ELF-1 (cell line): ENCODE measurements around the gene PTPRO.
"Not testable (repeated sequence)": the region's sequence is repeated elsewhere in the genome, so short reads cannot be mapped to it uniquely, and the experiment has no call there.

ENCODE experiments used
- DNase-seq: peaks from one replicate; pipeline ENCODE4 v3.0.0-alpha.2; 2016; ENCODE audit warnings: low read depth, low spot score

The PTPRO gene

DNA sequence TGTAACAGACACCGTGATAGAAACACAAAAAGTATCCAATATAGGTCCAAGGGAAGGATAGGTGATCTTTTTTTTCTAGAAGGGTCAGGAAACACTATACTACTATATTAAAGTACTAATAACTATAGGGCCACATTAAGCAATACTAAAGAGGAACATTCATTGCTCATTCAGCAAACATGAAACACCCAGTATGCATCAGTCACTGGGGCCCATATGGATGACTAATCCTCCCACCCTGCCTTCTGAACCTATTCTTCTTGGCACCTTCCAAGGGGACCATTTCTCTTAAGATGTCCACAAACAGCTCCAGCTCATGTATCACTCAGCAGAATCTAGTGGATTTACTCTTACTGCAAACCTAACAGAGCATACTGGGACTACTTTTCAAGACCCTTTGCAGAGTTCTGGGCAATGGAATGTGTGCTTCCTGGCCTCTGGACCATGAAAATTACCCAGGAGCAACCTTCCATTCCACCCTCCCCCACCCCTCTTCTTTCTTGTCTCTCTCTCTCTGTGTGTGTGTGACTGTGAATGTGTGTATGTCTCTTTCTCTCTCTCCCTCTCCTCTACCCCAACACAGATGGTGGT lies 279.0 kb downstream of the PTPRO start:
- no peak for DNase-seq

DNA sequence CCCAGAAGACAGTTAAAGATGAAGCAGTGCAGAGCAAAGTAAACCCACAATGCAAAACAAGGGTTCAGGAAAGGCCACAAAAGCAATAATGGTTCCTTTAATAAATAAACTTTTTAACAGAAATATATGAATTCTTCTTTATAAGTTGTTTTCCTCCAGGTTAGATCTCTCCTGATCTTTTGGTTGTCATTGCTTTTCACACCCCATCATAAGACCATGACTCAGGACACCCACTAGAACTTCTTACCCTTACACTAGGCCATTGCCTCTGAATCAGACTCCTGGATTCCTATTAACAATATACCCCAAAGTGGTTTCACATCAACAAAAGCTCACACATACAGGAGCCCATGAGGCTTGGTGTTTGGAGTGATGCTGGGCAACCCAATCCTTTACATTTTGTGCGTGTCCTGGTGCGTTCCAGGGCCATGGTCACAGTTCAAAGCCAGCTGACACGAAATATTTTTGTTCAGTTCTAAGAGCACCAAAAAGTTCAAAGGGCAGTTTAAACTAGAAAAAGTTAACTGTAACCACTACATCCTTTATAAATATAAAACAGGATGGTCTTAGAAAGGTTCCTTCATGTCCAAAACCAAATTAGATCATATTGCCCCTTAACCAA lies 279.9 kb downstream of the PTPRO start:
- DNase-seq: no peak

- peak; percentile 11 for DNase-seq
Measured at GRCh38 chr12:15603474-15604085, 281.3 kb downstream of the PTPRO start.

GRCh38 chr12:15605881-15606590 lies 283.7 kb downstream of the PTPRO start:
- no peak for DNase-seq

GRCh38 chr12:15608406-15608805 lies 286.1 kb downstream of the PTPRO start:
- no peak for DNase-seq

DNA sequence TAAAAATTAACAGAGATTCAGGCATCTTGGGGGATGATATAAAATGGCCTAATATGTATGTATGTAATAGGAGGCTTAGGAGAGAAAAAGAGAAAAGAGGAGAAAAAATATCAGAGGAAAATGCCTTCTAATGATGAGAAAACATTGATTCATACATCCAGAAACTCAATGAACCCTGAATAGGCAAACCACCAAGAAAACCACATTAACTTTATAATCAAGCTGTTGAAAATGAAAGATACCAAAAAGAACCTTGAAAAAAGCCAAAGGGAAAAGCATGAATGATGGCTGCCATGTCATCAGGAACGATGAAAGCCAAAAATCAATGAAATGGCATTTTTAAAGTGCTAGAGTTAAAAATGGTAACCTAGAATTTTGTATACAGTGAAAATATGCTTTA lies 286.6 kb downstream of the PTPRO start:
- DNase-seq: no peak

- no peak for DNase-seq
Measured at GRCh38 chr12:15613981-15614380, 291.7 kb downstream of the PTPRO start.

GRCh38 chr12:15616495-15616894 lies 294.2 kb downstream of the PTPRO start:
- not testable (repeated sequence) for DNase-seq

DNA sequence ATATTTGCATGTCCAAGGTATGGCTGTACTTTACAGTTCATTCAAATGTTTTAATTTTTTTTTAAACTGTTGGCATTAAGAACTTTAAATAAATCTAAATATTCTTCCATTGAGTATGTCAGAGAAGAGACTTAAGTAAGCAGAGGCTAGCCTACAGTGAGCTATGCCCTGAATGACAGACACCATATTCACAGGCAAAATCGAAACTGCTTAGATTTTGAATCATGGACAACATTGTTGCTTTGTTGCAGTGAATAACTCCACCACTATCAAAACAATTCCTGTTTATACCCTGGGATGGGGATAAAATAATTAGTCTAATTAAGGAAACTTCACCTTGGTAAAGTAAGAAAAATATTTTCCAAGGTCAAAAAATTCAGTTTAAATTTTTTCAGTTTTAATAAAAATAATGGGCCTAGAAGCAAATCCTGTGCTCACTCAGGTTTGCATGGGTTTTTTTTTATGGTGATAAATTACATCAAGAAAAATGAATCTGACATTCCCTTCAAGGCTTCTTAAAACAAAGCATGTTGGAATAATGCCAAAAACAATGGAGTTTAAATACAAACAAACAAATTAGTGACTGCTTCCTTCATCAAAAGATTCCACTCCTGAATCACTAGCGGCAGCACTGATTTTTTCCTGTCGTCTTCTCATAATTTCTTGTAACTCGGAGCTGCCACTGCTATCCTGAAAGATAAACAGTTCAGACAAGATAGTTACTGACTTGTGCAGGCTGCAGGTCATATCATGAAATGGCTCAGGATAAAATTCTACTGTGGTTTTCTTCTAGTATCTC lies 298.6 kb downstream of the PTPRO start:
- no peak for DNase-seq

- no peak for DNase-seq
Measured at GRCh38 chr12:15625075-15625474, 302.8 kb downstream of the PTPRO start.

GRCh38 chr12:15627995-15628945 lies 306.0 kb downstream of the PTPRO start:
- no peak for DNase-seq

GRCh38 chr12:15629108-15629507 lies 306.8 kb downstream of the PTPRO start:
- DNase-seq: peak; percentile 46

DNA sequence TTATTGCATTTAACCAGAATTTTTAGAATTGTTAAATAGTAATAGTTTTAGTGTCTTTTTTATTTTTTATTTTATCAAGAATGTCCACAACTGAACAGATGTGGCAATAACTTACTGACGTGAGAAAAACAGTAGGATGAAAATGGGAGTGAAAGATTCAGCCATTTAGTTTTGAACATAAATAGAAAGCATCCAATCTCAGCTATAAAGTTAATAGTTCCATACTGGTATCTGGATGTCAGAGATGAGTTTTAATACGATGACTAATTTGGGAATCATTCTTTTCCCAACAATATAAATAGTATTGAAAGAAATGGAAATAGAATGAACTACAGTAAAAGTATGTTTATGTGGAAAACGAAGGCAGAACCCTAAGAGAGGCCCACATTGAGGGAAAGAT lies 307.5 kb downstream of the PTPRO start:
- DNase-seq: no peak

DNA sequence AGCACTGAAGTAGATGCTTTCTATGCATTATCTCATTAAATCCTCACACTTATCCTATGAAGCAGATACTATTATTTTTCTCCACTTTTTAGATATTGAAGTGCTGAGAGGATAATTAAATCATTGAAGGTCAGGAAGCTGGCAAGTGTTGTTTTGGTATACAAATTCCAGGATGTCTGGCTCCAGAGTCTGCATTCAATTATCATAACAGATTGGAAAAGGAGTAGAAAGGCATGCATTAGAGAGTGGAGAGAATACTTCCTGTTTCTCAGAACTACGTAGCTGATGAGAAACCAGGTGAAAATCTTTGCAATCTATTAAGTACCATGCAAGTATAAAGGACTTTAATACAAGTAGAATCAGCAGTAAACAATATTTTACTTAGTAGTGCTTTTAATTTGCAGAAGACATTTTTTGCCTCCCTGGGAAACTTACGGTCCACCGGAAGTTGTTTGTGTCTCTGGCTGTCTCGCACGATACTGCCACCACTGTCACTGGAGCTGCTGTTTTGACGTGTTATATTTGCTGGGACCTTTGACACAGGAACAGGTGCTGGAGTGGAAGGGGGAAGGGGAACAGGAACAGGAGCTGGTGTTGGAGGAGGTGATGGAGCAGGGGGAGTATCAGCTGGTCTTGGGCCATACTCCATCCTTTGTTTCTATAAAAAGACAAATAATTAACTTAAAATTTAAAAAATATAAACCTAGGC lies 308.9 kb downstream of the PTPRO start:
- no peak for DNase-seq

DNA sequence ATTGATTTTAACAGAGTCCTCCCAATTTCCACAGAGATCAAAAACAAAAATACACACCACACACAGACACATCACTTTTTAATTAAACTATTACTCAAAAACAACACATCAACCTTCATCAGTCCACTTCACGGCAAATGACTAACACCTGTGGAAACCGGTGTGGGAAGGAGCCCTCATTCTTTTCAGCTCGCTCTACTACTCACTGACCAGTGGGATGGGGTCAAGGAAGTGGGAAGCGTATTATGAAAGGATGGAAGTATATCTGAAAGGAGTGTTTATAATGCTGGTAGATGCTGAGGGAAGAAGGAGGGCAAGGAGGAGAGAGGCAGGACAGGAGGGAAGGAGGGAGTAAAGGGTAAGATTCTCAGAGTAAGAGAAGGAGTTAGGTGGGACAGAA lies 310.4 kb downstream of the PTPRO start:
- no peak for DNase-seq

DNA sequence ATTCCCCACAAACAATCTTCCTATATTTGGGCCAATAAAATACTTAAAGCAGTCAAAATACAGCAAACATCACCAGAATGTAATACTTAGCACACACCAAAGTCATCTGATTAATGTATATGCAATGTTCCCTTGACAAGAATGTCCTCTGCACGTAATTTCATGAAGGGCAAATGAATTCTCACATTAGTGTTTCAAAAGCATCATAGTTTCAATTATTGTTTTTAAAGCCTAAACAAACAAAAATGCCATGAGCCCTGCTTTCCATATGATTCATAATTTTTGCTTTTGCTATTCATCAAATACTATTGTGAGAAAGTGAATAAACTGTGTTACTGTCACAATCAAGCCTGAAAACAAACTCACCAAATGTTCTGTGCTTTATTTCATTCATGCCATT lies 310.9 kb downstream of the PTPRO start:
- no peak for DNase-seq

DNA sequence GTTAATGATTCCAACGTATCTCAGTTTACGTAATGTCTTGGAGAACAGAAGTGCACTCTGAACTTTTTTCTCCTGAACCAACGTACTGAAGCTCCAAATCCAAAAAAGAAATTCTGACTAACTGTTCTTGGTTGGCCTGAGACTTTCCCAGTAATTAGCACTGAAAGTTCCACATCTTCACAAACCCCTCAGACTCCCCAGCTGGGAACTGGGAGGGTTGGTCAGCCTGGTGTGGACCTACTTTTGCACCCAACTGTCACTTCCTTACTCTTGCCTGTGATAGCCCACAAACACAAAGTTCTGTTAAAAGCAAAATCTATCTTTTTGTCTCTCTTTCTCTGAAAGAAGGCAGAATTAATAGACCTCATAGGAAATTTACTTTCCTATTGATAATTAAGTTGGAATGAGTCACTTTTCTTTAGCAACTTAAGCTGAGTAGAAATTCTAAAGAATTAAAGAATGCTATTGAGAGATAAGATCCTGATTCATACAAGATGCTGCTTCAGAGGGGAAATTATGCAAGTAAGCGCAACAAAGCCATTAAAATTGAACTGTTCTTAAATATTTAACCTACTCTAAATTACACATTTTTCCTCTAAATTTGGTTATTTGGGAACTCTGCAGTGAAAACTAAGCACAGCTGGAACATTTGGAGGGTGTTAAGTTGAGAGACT lies 311.8 kb downstream of the PTPRO start:
- no peak for DNase-seq

- DNase-seq: no peak
Measured at GRCh38 chr12:15636060-15636890, 314.0 kb downstream of the PTPRO start.

DNA sequence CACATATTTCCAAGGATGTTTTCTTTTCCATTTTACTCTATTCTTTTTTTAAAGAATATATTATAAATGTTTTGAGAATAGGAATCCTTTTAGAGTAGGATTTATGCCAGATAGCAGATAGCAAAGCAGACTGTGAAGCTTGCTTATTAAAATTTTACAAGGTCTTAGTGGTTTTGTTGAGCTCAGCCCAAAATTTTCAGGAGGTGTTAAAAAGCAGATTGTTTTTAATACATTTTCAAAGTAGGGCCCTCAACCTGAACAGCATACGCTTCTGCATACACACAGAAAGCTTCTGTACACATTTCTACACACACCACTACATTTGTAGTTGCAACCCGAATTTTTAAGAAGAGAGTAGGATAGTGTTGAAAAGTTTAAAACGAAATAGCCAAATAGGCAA lies 315.9 kb downstream of the PTPRO start:
- no peak for DNase-seq
